ENCODE results near the gene NDUFS2.

The NDUFS2 gene

DNA sequence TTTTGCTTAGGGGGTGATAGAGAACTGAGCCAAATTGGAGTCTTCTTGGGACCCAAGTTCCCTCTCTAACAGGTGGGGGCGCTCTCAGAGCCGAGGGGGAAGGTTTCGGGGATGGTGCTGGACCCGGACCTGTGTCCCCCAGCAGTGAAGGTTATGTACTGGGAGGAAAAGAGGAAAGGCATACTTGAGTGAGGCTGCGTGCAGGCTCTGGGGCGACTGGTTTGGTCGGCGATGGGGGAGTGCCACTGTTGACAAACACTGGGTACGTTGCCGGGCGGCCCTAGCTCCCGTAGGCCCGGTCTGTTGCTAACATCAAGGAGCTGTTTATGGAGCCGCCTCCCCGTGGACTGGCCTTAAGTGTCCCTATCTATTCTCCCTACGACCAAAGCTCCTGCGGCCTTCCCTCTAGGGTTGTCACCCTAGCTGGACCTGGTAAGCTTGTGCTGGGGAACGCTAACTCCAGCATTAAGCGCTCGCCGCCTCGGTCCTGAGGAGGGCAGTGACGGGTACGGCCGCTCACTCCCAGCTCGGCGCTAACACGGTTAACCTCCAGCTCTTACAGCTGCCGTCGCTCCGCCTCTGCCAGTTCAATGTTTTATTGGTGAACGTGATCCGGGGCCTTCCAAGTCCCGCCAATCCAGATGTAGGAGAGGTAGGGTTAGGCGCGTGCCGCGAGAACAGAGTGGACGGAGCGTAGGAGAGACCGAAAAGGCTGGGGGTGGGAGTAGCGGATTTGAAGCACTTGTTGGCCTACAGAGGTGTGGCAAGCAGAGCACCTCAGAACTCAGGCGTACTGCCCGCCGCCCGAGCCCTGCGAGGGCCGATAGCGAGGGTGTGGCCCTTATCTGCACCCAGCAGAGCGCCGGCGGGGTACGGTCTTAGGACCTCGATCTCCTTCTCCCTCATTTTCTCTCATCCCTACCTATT lies 36.2 kb upstream of the NDUFS2 start, which contains the start of gene PPOX:
Gene PPOX, plus strand, starts transcription at position 685 of the 927 bp plus-strand sequence. CDS start 422 bp downstream, outside the sequence.
- TF ChIP-seq CTCF (IDR thresholded peaks at IDR 0.05; ENCODE audit: low read depth, low read length), result peak; percentile 61
- peak within 1 kb of the TSS; percentile 69 for H3K4me3 ChIP-seq (ENCODE audit: low read depth, low read length)

- TF ChIP-seq CTCF (IDR thresholded peaks at IDR 0.05; ENCODE audit: low read depth, low read length), result no peak
- peak overlapping the region; percentile 69 for H3K4me3 ChIP-seq (ENCODE audit: low read depth, low read length)
These were observed 35.3 kb upstream of the NDUFS2 start for GRCh38 chr1:161166669-161167548.

- no peak overlapping the region for H3K4me3 ChIP-seq (ENCODE audit: low read depth, low read length)
These were observed 33.3 kb upstream of the NDUFS2 start for GRCh38 chr1:161168906-161169305.

GRCh38 chr1:161171191-161171590 lies 31.0 kb upstream of the NDUFS2 start:
- H3K4me3 ChIP-seq (ENCODE audit: low read depth, low read length), result no peak overlapping the region
- TF ChIP-seq CTCF (IDR thresholded peaks at IDR 0.05; ENCODE audit: low read depth, low read length), result no peak

More at GRCh38 chr1:161168906-161169305, 33.3 kb upstream of the NDUFS2 start:
- TF ChIP-seq CTCF (IDR thresholded peaks at IDR 0.05; ENCODE audit: low read depth, low read length), result no peak

DNA sequence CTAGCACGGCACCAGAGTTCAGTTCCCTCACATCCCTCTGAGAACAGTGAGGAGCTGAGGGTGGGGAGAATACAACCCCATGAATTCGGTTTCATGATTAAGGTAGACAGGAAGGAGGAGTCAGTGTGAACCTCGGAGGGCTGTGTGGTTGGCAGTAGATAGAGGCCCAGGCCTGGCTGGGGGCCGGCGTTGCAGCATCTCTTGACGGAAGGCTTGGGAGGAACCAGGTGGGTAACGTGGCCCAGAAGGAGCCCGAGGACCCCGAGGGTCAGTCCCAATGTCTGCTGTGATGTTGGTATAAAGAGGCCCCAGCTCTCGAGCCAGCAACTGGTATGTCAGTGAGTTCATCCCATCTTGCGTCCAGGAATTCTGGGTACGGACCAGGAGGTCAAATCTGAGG lies 30.5 kb upstream of the NDUFS2 start:
- no peak overlapping the region for H3K4me3 ChIP-seq (ENCODE audit: low read depth, low read length)
- TF ChIP-seq CTCF (IDR thresholded peaks at IDR 0.05; ENCODE audit: low read depth, low read length), result no peak

- TF ChIP-seq CTCF (IDR thresholded peaks at IDR 0.05; ENCODE audit: low read depth, low read length), result no peak
- H3K4me3 ChIP-seq (ENCODE audit: low read depth, low read length), result no peak overlapping the region
These were observed 29.8 kb upstream of the NDUFS2 start for GRCh38 chr1:161172349-161172748.

All from WI38 (cell line).